Karpas-422 (cell line): ENCODE data around the gene ACRBP. TPM values are rescaled to one million over a fixed set of nuclear protein-coding genes. Genes with fewer than 3 reads are reported as not detected.
"Not testable (repeated sequence)": the region's sequence is repeated elsewhere in the genome, so short reads cannot be mapped to it uniquely, and the experiment has no call there.

ENCODE experiments used
- DNase-seq: peaks from one replicate; pipeline ENCODE4 v3.0.0-alpha.2; 2015
- H2AFZ ChIP-seq: fragments of 200-600 bp; sonication (generic); 2 replicates; pipeline ENCODE4 v1.6.1; 2014; ENCODE audit warnings: antibody characterized with exemption, low read length, mixed read lengths
- H3K27ac ChIP-seq: fragments of 200-600 bp; sonication (generic); 2 replicates; pipeline ENCODE4 v1.5.1; 2014; ENCODE audit warnings: mild to moderate bottlenecking, low read length, moderate library complexity
- H3K27me3 ChIP-seq: fragments of 200-600 bp; sonication (generic); 2 replicates; pipeline ENCODE4 v1.6.1; 2014; ENCODE audit warnings: low read length, mixed read lengths
- H3K36me3 ChIP-seq: fragments of 200-600 bp; sonication (generic); 2 replicates; pipeline ENCODE4 v1.6.1; 2014; ENCODE audit warnings: low read length, mixed read lengths; ENCODE audit not compliant: insufficient read depth
- H3K4me1 ChIP-seq: fragments of 200-600 bp; sonication (generic); 2 replicates; pipeline ENCODE4 v1.6.1; 2014; ENCODE audit warnings: mild to moderate bottlenecking, low read length, mixed read lengths
- H3K4me2 ChIP-seq: fragments of 200-600 bp; sonication (generic); 2 replicates; pipeline ENCODE4 v1.6.1; 2014; ENCODE audit warnings: low read length, low read depth, mild to moderate bottlenecking; ENCODE audit not compliant: poor library complexity, severe bottlenecking
- H3K4me3 ChIP-seq: fragments of 200-600 bp; sonication (generic); 2 replicates; pipeline ENCODE4 v1.5.1; 2014; ENCODE audit warnings: mild to moderate bottlenecking, antibody characterized with exemption, low read length, mixed read lengths
- H3K79me2 ChIP-seq: fragments of 200-600 bp; sonication (generic); 2 replicates; pipeline ENCODE4 v1.6.1; 2014; ENCODE audit warnings: mild to moderate bottlenecking, low read length, mixed read lengths
- H3K9ac ChIP-seq: fragments of 200-600 bp; sonication (generic); 2 replicates; pipeline ENCODE4 v1.6.0; 2014; ENCODE audit warnings: low read length
- H3K9me2 ChIP-seq: fragments of 200-600 bp; sonication (generic), shearing (Covaris generic); replicated peaks from 2 replicates; pipeline ENCODE4 v1.6.0; 2014; ENCODE audit warnings: mild to moderate bottlenecking, low read length, moderate library complexity; ENCODE audit not compliant: insufficient read depth
- H3K9me3 ChIP-seq: fragments of 300-700, 200-600 bp; sonication (generic); 2 replicates; pipeline ENCODE4 v1.6.1; 2014; ENCODE audit warnings: low read length, mixed read lengths
- H4K20me1 ChIP-seq: fragments of 200-600 bp; sonication (generic); 2 replicates; pipeline ENCODE4 v1.6.1; 2014; ENCODE audit warnings: mild to moderate bottlenecking, antibody characterized with exemption, low read length, low read depth; ENCODE audit not compliant: insufficient read depth
- total RNA-seq: library from RNA; depleted of rRNA; stranded (reverse); fragments of >200 nt; shearing (Covaris generic); gene quantifications from 2 replicates; pipeline ENCODE4 v1.2.3, GENCODE V29; 2014; ENCODE audit warnings: low replicate concordance; rRNA removed

ACRBP gene
- total RNA-seq, 1 experiment from 2014 or later, result 4.2 TPM

- not testable (repeated sequence) for H3K4me2 ChIP-seq, H3K27me3 ChIP-seq, DNase-seq, H3K4me3 ChIP-seq, H3K9me3 ChIP-seq, H2AFZ ChIP-seq, H3K9ac ChIP-seq, H3K9me2 ChIP-seq, H3K27ac ChIP-seq
- peaks cover 36% of the 10 kb centered on the region for H3K79me2 ChIP-seq
- H3K36me3 ChIP-seq, result peaks cover 69% of the 10 kb centered on the region
- H3K4me1 ChIP-seq, result peaks cover 20% of the 10 kb centered on the region
- peaks cover 13% of the 10 kb centered on the region; the same call in 1 of the 2 replicates for H4K20me1 ChIP-seq
Measured at GRCh38 chr12:6595673-6596072, 51.6 kb downstream of the ACRBP start.

DNA sequence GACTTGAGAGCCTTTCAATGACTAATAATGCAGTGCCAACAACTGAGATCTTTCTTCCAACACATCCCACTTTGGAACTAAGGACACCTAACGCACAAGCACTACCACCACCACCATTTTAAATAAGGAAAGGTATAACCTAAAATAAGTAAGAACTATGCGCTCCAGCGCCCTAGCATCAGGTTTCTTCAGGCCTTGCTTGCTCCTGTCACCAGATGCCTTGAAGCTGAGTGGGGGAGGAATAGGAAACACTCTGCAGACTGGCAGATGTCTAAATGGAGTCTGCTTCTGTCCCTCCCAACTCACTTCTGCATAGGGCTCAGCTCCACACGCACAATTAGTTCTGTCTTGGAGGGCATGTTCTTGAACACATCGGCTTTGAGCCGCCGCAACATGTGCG lies 55.1 kb downstream of the ACRBP start:
- Histone ChIP-seq H3K9me3 (no peaks in the 10 kb centered on the region), H3K27me3 (no peaks in the 10 kb centered on the region), H3K9me2 (no peaks in the 10 kb centered on the region), H3K4me1 (peaks cover 20% of the 10 kb centered on the region), H3K36me3 (peaks cover 73% of the 10 kb centered on the region), H4K20me1 (peaks cover 18% of the 10 kb centered on the region; the same call in 1 of the 2 replicates), H3K79me2 (peaks cover 40% of the 10 kb centered on the region), H2AFZ (no peak overlapping the region), H3K4me3 (no peak overlapping the region), H3K4me2 (no peak overlapping the region), H3K9ac (no peak overlapping the region), H3K27ac (peak overlapping the region; percentile 38; the same call in 1 of the 2 replicates)
- peak; percentile 63 for DNase-seq

Other genes with a start within 250 kb of the ACRBP start
- gene CD27, start 202.5 kb downstream of the ACRBP start, total RNA-seq, result 155 and 203 TPM in 2 replicates
- 6.1 and 11.2 TPM in 2 replicates for gene TAPBPL, start 195.4 kb downstream of the ACRBP start, total RNA-seq
- gene VAMP1, start 176.8 kb downstream of the ACRBP start, total RNA-seq, result 528 and 555 TPM in 2 replicates
- 171 and 201 TPM in 2 replicates for gene MRPL51, start 154.2 kb downstream of the ACRBP start, total RNA-seq
- gene NCAPD2, start 153.3 kb downstream of the ACRBP start, total RNA-seq, result 103 and 124 TPM in 2 replicates
- gene GAPDH, start 112.9 kb downstream of the ACRBP start, total RNA-seq, result 13,828 and 17,952 TPM in 2 replicates
- 8.2 and 14.5 TPM in 2 replicates for gene IFFO1, start 91.4 kb downstream of the ACRBP start, total RNA-seq
- 66.2 and 85.7 TPM in 2 replicates for gene NOP2, start 79.1 kb downstream of the ACRBP start, total RNA-seq
- 216 and 315 TPM in 2 replicates for gene CHD4, start 40.1 kb downstream of the ACRBP start, total RNA-seq
- gene LPAR5, start 11.5 kb downstream of the ACRBP start, total RNA-seq, result 10.3 and 14.6 TPM in 2 replicates
- 40.1 and 52.9 TPM in 2 replicates for gene ING4, start 15.7 kb upstream of the ACRBP start, total RNA-seq
- 35.5 and 39.2 TPM in 2 replicates for gene ZNF384, start 41.9 kb upstream of the ACRBP start, total RNA-seq
- gene PIANP, start 53.4 kb upstream of the ACRBP start, total RNA-seq, result not detected in 2 replicates
- 39.2 and 42.9 TPM in 2 replicates for gene COPS7A, start 76.6 kb upstream of the ACRBP start, total RNA-seq
- 183 and 263 TPM in 2 replicates for gene MLF2, start 105.7 kb upstream of the ACRBP start, total RNA-seq
- 5.0 and 7.3 TPM in 2 replicates for gene PTMS, start 118.9 kb upstream of the ACRBP start, total RNA-seq
- 0.22 and 0.32 TPM in 2 replicates for gene LAG3, start 125.1 kb upstream of the ACRBP start, total RNA-seq
- not detected in 2 replicates for gene CD4, start 142.1 kb upstream of the ACRBP start, total RNA-seq
- not detected in 2 replicates for gene GPR162, start 174.4 kb upstream of the ACRBP start, total RNA-seq
- gene P3H3, start 181.0 kb upstream of the ACRBP start, total RNA-seq, result 3.1 and 8.3 TPM in 2 replicates
- gene GNB3, start 193.5 kb upstream of the ACRBP start, total RNA-seq, result 14.9 and 27.0 TPM in 2 replicates
- 47.6 and 70.0 TPM in 2 replicates for gene CDCA3, start 203.9 kb upstream of the ACRBP start, total RNA-seq
- 36.9 and 66.6 TPM in 2 replicates for gene USP5, start 204.7 kb upstream of the ACRBP start, total RNA-seq
- 1,584 and 1,673 TPM in 2 replicates for gene TPI1, start 220.1 kb upstream of the ACRBP start, total RNA-seq
- gene SPSB2, start 225.9 kb upstream of the ACRBP start, total RNA-seq, result 5.9 and 7.4 TPM in 2 replicates